Ammon's horn (tissue), 1 donor: ENCODE data around the gene RNF34.
A peak's percentile ranks its signal among the peaks of the same experiment; 100 is the strongest.

Experiments
- DNase-seq: peaks from one replicate; pipeline ENCODE4 v3.0.0-alpha.2; 2016; ENCODE audit warnings: low spot score

Gene RNF34

DNA sequence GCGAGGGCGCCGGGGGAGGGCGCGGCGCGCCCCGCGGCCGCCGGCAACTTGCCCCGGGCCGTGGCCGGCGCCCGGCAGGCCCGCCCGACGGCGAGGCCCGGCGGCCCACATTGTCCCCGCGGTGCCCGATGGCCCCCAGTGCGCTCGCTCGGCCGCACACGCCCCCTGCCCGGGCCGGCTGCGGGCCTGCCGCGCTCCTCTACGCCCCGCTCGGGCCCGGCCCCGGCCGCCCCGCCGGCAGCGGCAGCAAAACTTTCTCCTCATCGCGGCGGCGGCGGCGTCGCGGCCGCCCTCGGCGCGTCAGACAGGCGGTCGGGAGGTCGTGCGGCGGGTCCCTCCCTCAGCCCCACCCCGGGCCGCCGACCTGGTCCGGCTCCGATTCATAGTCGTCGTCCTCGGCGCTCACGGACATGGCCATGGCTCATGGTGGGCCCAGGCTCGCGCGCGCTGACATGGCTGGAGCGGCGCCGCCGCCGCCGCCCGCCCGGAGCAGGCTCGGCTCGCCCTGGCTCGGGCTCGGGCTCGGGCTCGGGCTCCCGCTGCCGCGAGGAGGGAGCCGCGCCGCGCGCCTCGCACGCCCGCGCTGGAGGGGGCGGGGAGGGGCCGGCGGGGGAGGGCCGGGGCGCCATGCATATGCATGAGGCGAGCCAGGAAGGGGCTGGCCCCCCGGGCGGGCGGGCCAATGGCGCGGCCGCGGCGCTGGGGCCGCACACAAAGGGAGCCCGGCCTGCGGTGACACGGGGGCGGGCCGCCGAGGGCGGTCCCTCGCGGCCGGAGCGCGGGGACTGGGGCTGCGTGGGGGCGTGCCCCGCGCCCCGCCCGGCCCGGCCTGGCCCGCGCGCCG is 67.1 kb downstream of the RNF34 start:
- DNase-seq: peak; percentile 91

DNA sequence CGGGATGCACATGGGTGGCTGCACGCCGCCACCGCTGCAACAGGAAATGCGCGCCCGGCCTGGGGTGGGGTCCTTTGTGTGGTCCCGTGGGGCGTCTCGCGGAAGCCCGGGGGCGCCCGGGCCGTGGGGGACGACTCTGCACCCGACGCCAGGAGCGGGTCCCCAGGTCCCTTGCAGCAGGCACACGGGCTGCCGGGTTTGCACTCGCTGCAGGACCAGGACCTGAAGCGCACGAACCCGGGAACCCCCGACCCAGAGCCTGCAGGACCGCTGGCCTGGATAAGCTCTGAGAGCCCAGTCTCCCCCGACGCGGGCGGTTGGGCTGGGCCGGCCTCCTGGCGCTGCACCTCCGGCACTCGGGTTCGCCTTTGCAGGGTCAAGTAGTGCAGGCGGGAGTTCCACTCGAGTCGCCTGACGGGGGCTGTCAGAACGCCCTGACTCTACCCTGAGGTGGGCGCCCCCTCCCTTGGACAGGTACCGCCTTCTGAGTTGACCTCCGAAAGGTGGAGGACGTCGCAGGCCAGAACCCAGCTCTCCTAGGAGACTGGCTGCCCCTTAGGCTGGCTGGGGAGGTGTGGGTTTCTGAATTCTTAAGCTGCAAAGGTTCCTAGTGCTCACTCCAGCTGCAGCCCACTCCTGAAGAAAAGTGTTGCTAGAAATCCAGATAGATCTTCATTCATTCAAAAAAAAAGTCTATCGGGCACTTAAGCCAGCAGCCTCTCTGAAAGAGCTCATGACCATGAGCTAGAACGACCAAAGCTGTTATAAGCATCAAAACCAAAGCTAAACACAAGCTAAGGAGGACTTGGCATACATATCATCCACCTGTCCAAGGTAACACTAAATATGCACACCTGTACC is 68.0 kb downstream of the RNF34 start:
- no peak for DNase-seq

DNA sequence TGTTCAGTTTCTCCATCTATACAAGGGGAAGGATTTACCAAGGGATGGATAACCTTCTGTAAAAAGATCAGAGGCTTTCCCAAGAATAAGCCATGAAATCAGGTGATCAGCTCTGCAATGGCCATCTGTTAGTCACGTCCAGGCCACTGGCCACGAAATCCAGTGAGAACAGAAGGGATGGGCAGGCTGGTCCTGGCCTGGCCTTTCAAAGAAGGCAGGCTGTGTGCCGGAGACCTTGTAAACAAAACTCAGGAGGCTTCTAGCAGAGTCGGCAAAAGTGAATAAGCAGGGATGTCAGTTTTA is 68.5 kb downstream of the RNF34 start:
- DNase-seq: no peak

DNA sequence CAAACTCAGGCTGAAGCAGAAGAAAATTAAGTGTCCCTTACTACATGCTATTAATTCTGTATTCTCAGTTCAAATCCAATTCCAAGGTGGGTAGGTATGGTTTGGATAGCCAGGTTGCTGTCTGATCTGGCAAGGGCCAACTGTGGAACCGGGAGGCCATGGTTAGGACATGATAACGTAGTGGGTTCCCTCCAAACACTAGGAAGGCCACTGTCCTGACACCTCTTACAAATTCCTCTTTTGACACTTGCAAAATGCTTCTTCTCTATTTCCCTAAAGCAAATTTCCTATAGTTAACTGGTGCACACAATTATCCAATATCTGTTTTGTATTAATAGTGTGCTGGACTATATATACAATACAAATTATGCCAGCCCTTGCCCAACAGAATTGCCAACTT is 70.8 kb downstream of the RNF34 start:
- DNase-seq: no peak

DNA sequence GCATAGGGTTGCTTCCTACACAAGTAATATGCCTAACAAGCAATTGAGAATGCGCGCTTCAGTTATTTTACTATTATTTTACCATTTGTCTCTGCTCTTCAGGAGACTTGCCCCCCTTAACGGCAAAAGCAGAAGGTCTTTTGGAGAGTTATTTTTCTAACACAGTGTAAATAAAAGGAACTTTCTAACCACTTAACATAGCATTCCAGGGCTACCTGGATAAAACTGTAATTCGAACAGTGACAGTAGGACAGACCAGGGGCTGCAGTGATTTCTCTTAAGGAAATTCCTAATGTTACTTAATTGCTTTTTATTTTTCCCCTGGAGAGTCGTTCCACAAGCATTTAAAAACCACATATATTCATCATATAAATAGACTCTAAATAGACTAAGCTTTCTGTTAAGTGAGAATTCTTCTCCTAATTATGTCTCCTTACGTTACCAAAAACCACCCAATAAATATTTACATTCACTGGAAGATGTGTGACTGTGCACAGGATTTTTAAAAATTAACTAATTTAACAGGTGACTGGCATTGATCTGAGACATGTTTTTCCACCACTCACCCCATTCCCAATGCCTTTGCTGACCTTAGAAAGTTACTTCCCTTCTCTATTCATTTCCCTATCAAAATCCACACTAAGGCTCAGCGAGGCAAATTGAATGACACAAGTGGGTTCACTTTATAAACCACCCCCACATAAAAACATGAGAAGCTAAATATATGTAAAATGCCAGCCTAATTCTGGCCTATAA is 72.4 kb downstream of the RNF34 start:
- DNase-seq: no peak
